ENCODE results near the gene MAGEA8.
A peak's percentile ranks its signal among the peaks of the same experiment; 100 is the strongest.
"Not testable (repeated sequence)": the region's sequence is repeated elsewhere in the genome, so short reads cannot be mapped to it uniquely, and the experiment has no call there.

Gene MAGEA8, protein sequence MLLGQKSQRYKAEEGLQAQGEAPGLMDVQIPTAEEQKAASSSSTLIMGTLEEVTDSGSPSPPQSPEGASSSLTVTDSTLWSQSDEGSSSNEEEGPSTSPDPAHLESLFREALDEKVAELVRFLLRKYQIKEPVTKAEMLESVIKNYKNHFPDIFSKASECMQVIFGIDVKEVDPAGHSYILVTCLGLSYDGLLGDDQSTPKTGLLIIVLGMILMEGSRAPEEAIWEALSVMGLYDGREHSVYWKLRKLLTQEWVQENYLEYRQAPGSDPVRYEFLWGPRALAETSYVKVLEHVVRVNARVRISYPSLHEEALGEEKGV

GRCh38 chrX:149881081-149881711, at the start of gene MAGEA8:
TSS of gene MAGEA8 (plus strand) at chrX:149881183. CDS start at chrX:149884273, 3,090 bp downstream.
- DNase-seq (ENCODE audit: low read depth in 1 of 2, low spot score in 1 of 2): no peak

- no peak for DNase-seq (ENCODE audit: low read depth in 1 of 2, low spot score in 1 of 2)
Observed at GRCh38 chrX:149831473-149831872, 49.5 kb upstream of the MAGEA8 start.

DNA sequence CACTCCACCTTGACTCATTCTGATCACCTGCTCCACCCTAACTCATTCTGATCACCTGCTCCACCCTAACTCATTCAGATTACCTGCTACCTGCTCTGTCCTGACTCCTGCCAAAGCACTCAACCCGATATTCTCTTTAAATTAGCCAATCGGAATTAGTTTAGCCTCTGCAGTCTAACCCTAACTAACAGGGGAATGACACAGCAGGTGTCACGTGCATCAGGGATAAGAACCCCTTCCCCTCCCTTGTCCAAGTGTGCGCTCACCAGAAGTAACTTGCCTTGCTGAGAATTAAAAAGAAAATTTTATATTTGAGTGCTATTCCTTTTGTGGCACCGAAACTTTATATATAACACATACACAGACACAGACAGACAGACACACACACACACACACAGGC, 44.3 kb upstream of the MAGEA8 start:
- DNase-seq (ENCODE audit: low read depth in 1 of 2, low spot score in 1 of 2): not testable (repeated sequence)

DNA sequence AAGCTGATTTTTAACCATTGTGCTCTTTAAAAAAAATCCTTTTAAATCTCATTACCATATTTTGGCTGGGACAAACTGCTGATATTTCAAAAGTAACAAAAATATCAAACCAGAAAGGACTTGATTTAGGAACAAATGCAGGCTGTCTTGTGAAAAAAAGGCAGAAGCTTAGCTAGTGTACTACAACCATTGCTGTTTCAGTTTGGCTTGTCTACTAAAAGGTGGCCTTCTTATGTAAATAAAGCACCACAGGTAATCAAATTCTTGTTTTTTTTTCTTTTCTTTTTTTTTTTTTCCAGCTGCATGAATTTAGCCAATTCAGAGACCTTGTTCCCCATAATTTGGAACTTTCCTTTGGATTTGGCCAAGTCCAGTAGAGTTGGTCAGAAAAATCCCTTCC, 43.8 kb upstream of the MAGEA8 start:
- DNase-seq (ENCODE audit: low read depth in 1 of 2, low spot score in 1 of 2): no peak

GRCh38 chrX:149837639-149838038, 43.3 kb upstream of the MAGEA8 start:
- DNase-seq (ENCODE audit: low read depth in 1 of 2, low spot score in 1 of 2): no peak

DNA sequence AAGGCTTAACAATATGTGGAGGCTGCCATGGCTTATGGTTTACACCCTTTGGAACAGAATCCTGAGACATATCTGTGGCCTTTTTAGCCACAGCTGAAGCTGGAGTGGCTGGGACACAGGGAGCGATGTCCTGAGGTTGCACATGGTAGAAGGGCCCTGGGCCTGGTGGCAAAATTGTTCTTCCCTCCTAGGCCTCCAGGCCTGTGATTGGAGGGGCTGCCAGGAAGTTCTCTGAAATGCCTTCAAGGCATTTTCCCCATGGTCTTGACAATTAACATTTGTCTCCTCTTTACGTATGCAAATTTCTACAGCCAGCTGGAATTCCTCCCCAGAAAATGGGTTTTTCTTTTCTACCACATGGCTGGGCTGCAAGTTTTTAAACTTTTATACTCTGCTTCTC, 39.1 kb upstream of the MAGEA8 start:
- DNase-seq (ENCODE audit: low read depth in 1 of 2, low spot score in 1 of 2): no peak

- no peak for DNase-seq (ENCODE audit: low read depth in 1 of 2, low spot score in 1 of 2)
Observed at GRCh38 chrX:149845385-149845784, 35.6 kb upstream of the MAGEA8 start.

DNA sequence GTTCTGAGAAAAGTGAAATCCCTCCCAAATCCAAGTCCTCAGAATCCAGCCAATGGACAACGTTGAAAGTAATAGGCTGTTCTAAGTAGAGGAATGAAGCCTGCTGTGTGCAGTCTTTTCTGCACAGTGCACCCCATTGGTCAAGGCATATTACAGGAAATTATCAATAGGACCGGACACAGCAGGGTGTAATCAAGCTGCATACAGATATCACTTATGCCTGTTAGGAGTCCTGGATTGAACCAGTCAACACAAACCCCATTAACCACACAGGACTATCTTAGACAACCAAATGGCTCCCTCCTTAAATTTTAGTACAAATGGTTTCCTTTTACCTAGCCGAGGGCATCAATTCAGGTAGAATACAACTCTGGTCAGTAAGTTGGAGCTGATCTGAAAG, 34.2 kb upstream of the MAGEA8 start:
- DNase-seq (ENCODE audit: low read depth in 1 of 2, low spot score in 1 of 2): no peak

DNA sequence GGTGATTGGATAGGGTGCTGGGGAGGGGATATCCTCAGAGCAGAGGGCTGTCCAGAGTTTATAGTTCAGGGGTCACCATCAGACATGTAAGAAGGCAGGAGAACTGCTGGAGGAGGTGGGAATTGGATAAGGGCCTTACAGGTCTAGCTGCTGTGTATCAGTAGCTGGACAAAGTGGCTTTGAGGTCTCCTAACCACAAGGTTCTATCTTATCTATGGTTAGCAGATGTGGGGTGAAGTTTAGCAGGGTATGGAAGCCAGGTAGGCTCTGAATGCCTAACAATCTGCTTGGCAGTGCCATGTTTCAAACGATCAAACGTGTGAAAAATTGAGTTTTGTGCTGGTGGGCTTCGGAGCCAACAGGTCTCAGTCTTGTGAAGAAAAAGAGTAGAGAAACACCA, 32.1 kb upstream of the MAGEA8 start:
- no peak for DNase-seq (ENCODE audit: low read depth in 1 of 2, low spot score in 1 of 2)

GRCh38 chrX:149849787-149850186, 31.2 kb upstream of the MAGEA8 start:
- no peak for DNase-seq (ENCODE audit: low read depth in 1 of 2, low spot score in 1 of 2)

DNA sequence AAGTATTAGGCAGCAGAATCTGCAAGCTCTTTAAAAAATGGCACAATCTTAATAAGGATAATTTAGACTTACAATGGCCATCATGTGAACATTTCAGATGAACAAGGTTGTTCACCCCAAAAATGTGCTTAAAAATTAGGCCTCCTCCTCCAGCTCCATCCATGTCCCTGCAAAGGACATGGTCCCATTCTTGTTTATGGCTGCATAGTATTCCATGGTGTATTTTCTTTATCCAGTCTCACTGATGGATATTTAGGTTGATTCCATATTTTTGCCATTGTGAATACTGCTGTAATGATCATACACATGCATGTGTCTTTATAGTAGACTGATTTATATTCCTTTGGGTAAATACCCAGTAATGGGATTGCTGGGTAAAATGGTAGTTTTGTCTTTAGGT, 29.1 kb upstream of the MAGEA8 start:
- DNase-seq (ENCODE audit: low read depth in 1 of 2, low spot score in 1 of 2): no peak

DNA sequence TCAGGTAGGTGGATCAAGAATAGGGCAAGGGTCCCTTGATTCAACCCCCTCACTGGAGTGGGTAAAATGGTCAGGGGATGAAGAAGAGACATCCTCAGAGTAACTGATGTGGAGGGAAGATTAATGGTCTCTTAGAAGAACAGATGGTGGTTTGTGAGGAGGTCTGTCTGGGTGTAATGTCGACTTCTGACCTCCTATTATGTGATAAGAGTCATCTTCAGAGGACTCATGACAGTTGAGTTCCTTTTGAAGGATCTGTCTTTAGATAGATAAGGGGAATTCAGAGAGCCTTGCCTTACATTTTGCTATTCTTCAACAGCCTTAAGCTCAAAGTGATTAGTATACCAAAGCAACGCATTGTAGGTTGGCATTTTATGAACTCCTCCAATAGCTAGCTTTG, 27.1 kb upstream of the MAGEA8 start:
- no peak for DNase-seq (ENCODE audit: low read depth in 1 of 2, low spot score in 1 of 2)

DNA sequence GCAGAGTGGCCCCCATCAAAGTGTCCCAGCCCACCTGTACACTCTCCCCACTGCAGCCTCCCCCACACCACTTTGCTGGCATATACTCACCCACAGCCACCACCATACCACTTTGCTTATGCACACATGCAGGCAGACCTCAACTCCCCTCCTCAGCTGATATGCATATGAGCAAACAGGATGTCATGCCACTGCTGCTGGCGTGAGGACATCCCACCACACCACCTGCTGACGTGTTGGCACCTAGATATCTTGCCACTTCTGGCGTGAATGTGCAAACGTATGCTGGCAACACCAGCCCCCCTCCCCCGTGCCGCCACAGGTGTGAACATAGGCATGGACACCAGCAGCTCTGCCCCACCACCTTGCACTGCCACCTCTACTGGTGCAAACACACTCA, 22.4 kb upstream of the MAGEA8 start:
- no peak for DNase-seq (ENCODE audit: low read depth in 1 of 2, low spot score in 1 of 2)

GRCh38 chrX:149860445-149860844, 20.5 kb upstream of the MAGEA8 start:
- no peak for DNase-seq (ENCODE audit: low read depth in 1 of 2, low spot score in 1 of 2)

- no peak for DNase-seq (ENCODE audit: low read depth in 1 of 2, low spot score in 1 of 2)
Observed at GRCh38 chrX:149865390-149865789, 15.6 kb upstream of the MAGEA8 start.

- DNase-seq (ENCODE audit: low read depth in 1 of 2, low spot score in 1 of 2): no peak
Observed at GRCh38 chrX:149867488-149867887, 13.5 kb upstream of the MAGEA8 start.

- DNase-seq (ENCODE audit: low read depth in 1 of 2, low spot score in 1 of 2): no peak
Observed at GRCh38 chrX:149870840-149871239, 10.1 kb upstream of the MAGEA8 start.

DNA sequence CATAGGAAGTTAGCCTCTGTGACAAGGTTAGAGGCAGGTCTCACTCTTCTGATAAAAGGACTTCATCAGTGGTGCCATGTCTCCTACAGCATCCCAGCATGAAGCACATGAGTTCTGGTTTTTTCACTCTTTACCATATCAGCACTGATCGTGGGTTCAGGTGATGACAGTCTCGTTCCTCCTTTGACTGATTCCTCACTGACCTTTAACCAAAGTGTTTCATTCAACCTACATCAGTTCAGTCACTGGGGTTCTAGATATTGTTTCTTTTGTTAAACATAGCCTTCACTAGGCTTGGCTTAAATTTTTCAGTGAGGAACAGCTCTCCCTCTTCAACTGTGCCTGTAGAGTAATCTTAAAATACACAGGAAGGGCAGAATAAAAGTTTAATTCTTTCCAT, 9.6 kb upstream of the MAGEA8 start:
- DNase-seq (ENCODE audit: low read depth in 1 of 2, low spot score in 1 of 2): no peak

DNA sequence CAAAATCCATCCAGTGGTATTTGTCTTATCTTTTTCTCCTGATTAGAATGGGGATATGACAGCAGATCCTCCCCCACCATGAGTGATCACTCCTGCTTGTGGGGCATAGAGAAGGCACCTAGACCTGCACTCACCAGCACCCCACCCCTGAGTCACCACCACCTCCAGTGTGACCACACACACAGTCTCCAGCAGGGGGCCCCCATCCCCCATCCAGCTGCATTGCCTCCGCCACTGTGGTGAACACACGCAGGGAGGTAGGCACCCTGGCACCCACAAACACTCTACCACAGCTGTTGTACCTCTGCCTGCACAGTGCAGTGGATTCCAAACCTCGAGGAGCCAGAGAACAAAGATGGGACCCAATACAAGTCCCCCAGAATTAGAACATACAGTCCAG, 9.0 kb upstream of the MAGEA8 start:
- peak in 1 of 2 donors; percentile 51 for DNase-seq (ENCODE audit: low read depth in 1 of 2, low spot score in 1 of 2)

DNA sequence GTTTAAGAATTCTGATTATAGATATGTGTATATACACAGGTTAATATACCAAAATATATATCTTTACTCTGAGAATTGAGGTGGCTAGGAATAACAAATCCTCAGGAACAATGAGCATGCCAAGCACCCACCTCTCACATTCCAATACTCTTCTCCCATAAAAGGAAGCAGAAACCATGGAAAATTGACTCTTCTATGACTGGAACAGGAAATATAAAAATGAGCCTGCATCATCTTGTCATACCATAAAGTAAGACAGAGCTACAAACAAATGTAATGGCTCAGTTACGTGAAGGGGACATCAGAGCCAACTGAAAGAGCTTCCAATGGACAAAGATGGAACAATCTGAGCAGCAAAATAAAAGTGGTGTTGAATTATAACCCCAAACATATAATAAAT, 3.8 kb upstream of the MAGEA8 start:
- DNase-seq (ENCODE audit: low read depth in 1 of 2, low spot score in 1 of 2): no peak

DNA sequence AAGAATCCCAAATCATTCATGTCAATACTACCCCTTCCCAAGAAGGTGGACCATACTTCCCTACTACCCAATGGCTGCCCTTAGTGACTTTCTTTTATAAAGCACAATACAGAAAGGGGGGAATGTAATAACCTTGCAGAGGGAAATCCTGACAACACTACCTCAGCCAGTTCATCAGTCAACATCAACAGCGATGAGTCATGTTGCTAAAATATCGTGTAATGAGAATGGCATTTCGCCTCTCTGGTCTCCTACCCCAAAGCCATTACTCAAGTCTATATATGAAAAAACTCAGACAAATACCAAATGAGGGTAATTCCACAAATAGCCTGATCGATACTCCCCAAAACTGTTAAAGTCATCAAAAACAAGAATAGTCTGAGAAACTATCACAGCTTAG, 3.3 kb upstream of the MAGEA8 start:
- no peak for DNase-seq (ENCODE audit: low read depth in 1 of 2, low spot score in 1 of 2)

DNA sequence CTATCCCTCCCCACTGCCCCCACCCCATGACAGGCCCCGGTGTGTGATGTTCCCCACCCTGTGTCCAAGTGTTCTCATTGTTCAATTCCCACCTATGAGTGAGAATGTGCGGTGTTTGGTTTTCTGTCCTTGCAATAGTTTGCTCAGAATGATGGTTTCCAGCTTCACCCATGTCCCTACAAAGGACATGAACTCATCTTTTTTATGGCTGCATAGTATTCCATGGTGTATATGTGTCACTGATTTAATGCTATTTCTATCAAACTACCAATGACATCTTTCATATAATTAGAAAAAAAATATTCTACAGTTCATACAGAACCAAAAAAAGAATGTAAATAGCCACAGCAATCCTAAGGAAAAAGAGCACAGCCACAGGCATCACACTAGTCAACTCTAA, 9.8 kb downstream of the MAGEA8 start:
- DNase-seq (ENCODE audit: low read depth in 1 of 2, low spot score in 1 of 2): not testable (repeated sequence)

- DNase-seq (ENCODE audit: low read depth in 1 of 2, low spot score in 1 of 2): no peak
Observed at GRCh38 chrX:149898554-149898953, 17.6 kb downstream of the MAGEA8 start.
